Skin of body (tissue), 2 donors: Measurements from ENCODE around the gene APBB1. TPM values are rescaled to one million over a fixed set of nuclear protein-coding genes. Genes with fewer than 3 reads are reported as not detected.
A peak's percentile ranks its signal among the peaks of the same experiment; 100 is the strongest.

Experiments used
- DNase-seq: peaks from one replicate; lab custom pipeline; 2025; lab: John Stamatoyannopoulos, UW
- total RNA-seq: library from RNA; depleted of rRNA; stranded (reverse); fragments of >200 nt; gene quantifications from one replicate; pipeline ENCODE4 v1.2.3, GENCODE V29; 2014

Gene APBB1
- total RNA-seq, 1 donor from 2014 or later: 16.5 TPM

- DNase-seq: no peak
Measured at GRCh38 chr11:6391537-6392134, 27.3 kb downstream of the APBB1 start.

- no peak for DNase-seq
Measured at GRCh38 chr11:6390718-6391469, 28.0 kb downstream of the APBB1 start.

- DNase-seq: peak; percentile 81
Measured at GRCh38 chr11:6389905-6390717, 28.8 kb downstream of the APBB1 start, which contains the start of gene SMPD1. TSS of gene SMPD1 (plus strand) at chr11:6390474. CDS start at chr11:6390599, 125 bp downstream.

- DNase-seq: no peak
Measured at GRCh38 chr11:6388748-6389147, 30.1 kb downstream of the APBB1 start.

- DNase-seq: no peak
Measured at GRCh38 chr11:6387811-6388599, 30.9 kb downstream of the APBB1 start.

GRCh38 chr11:6385046-6385777 lies 33.7 kb downstream of the APBB1 start:
- DNase-seq: no peak

- DNase-seq: no peak
Measured at GRCh38 chr11:6378640-6378989, 40.3 kb downstream of the APBB1 start.

- DNase-seq: no peak
Measured at GRCh38 chr11:6377902-6378639, 40.8 kb downstream of the APBB1 start.

GRCh38 chr11:6371825-6372224 lies 47.1 kb downstream of the APBB1 start:
- DNase-seq: no peak

GRCh38 chr11:6365659-6366058 lies 53.2 kb downstream of the APBB1 start:
- DNase-seq: no peak

GRCh38 chr11:6362873-6363678 lies 55.8 kb downstream of the APBB1 start:
- DNase-seq: peak; percentile 29

- DNase-seq: no peak
Measured at GRCh38 chr11:6362185-6362872, 56.6 kb downstream of the APBB1 start.

GRCh38 chr11:6360183-6360582 lies 58.7 kb downstream of the APBB1 start:
- DNase-seq: no peak

GRCh38 chr11:6357222-6357621 lies 61.7 kb downstream of the APBB1 start:
- DNase-seq: no peak

GRCh38 chr11:6356503-6357055 lies 62.3 kb downstream of the APBB1 start:
- no peak for DNase-seq

- no peak for DNase-seq
Measured at GRCh38 chr11:6354651-6355485, 64.0 kb downstream of the APBB1 start.

- DNase-seq: peak; percentile 8
Measured at GRCh38 chr11:6353367-6353987, 65.4 kb downstream of the APBB1 start.
